Fibroblast of lung (primary cell): ENCODE measurements around the gene NPHP4. TPM values are rescaled to one million over a fixed set of nuclear protein-coding genes. Genes with fewer than 3 reads are reported as not detected.

Experiments
- DNase-seq, 2 donors: peaks; one replicate each; pipeline versions ENCODE4 v3.0.0 to v3.0.0-alpha.2; 2010; ENCODE audit warnings: low read depth in 2 of 2
- H2AFZ ChIP-seq: 2 replicates; pipeline ENCODE4 v1.5.1; 2012; ENCODE audit warnings: low read length, control low read depth, inconsistent platforms
- H3K27ac ChIP-seq: 2 replicates; pipeline ENCODE4 v1.5.1; 2011; ENCODE audit warnings: low read length, control low read depth; ENCODE audit not compliant: insufficient read depth
- H3K27me3 ChIP-seq: 2 replicates; pipeline ENCODE4 v1.5.1; 2011; ENCODE audit warnings: mild to moderate bottlenecking, low read length; ENCODE audit not compliant: control insufficient read depth, insufficient read depth
- H3K36me3 ChIP-seq: 2 replicates; pipeline ENCODE4 v1.5.1; 2011; ENCODE audit warnings: low read length; ENCODE audit not compliant: control insufficient read depth, insufficient read depth
- H3K4me1 ChIP-seq: 2 replicates; pipeline ENCODE4 v1.5.1; 2011; ENCODE audit warnings: low read length; ENCODE audit not compliant: control insufficient read depth, insufficient read depth; ENCODE audit errors: extremely low read depth
- H3K4me2 ChIP-seq: 2 replicates; pipeline ENCODE4 v1.5.1; 2011; ENCODE audit warnings: low read length, control low read depth; ENCODE audit not compliant: insufficient read depth; ENCODE audit errors: extremely low read depth
- H3K4me3 ChIP-seq, 4 experiments: fragments of 200-600 bp in 1 of 4; sonication (generic) in 1 of 4; replicated peaks in 1 of 4; 2 replicates each; pipeline ENCODE4 v1.5.1; 2011 to 2016; ENCODE audit warnings: low read length in 4 of 4, low read depth in 3 of 4, mild to moderate bottlenecking in 3 of 4, control low read depth in 2 of 4, inconsistent platforms in 1 of 4, mixed read lengths in 1 of 4; ENCODE audit not compliant: insufficient read depth in 1 of 4; ENCODE audit errors: control extremely low read depth in 1 of 4
- H3K79me2 ChIP-seq: 2 replicates; pipeline ENCODE4 v1.5.1; 2012; ENCODE audit warnings: mild to moderate bottlenecking, low read length, inconsistent platforms; ENCODE audit not compliant: control insufficient read depth, insufficient read depth
- H3K9ac ChIP-seq: 2 replicates; pipeline ENCODE4 v1.5.1; 2011; ENCODE audit warnings: mild to moderate bottlenecking, low read length, control low read depth; ENCODE audit not compliant: insufficient read depth
- H3K9me3 ChIP-seq: 2 replicates; pipeline ENCODE4 v1.5.1; 2012; ENCODE audit warnings: low read depth, low read length; ENCODE audit not compliant: control insufficient read depth, insufficient read depth
- H4K20me1 ChIP-seq: 2 replicates; pipeline ENCODE4 v1.5.1; 2011; ENCODE audit warnings: low read length; ENCODE audit not compliant: control insufficient read depth, insufficient read depth; ENCODE audit errors: extremely low read depth
- CTCF ChIP-seq, 2 donors: IDR thresholded peaks in 1 of 2; conservative IDR thresholded peaks in 1 of 2; 1 replicate in 1 of 2; 2 replicates in 1 of 2; pipeline ENCODE4 v1.5.1; 2011 to 2012; ENCODE audit warnings: low read length in 2 of 2, control low read depth in 1 of 2, inconsistent platforms in 1 of 2, low read depth in 1 of 2, mild to moderate bottlenecking in 1 of 2
- EZH2 ChIP-seq: IDR thresholded peaks from 2 replicates; pipeline ENCODE4 v1.5.1; 2012; ENCODE audit warnings: low read length, control low read depth, mild to moderate bottlenecking; ENCODE audit errors: missing control alignments
- polyA plus RNA-seq, 2 donors: library from polyadenylated mRNA; depleted of rRNA in 1 of 2; stranded (reverse) in 1 of 2; unstranded in 1 of 2; fragments of >200 nt; gene quantifications; 2 replicates each; pipeline ENCODE4 v1.2.1, GENCODE V29; 2011 to 2012; ENCODE audit warnings: missing spikeins in 1 of 2
- total RNA-seq: library from RNA; depleted of rRNA; stranded (reverse); fragments of >200 nt; gene quantifications from 2 replicates; pipeline ENCODE4 v1.2.1, GENCODE V29; 2014

NPHP4 gene
- total and polyA plus RNA-seq, 2 donors (not counting 1 experiment from before 2014, with no cell fraction given): 1.5 to 4.0 TPM

- TF ChIP-seq EZH2: no peak
- no peak for TF ChIP-seq CTCF (conservative IDR thresholded peaks at IDR 0.05 in 1 of 2, IDR thresholded peaks at IDR 0.05 in 1 of 2; ENCODE audit: low read depth in 1 of 2, low read length in 2 of 2)
Observed at GRCh38 chr1:5961601-5962000, 30.6 kb downstream of the NPHP4 start.

GRCh38 chr1:5960336-5960735 lies 31.9 kb downstream of the NPHP4 start:
- Histone ChIP-seq H3K4me1 (no peaks in the 10 kb centered on the region), H3K9ac (no peak overlapping the region)
- DNase-seq: no peak

More at GRCh38 chr1:5961601-5962000, 30.6 kb downstream of the NPHP4 start:
- Histone ChIP-seq H2AFZ (no peak overlapping the region), H3K27ac (no peak overlapping the region), H3K36me3 (no peaks in the 10 kb centered on the region), H3K4me2 (no peak overlapping the region), H3K79me2 (no peaks in the 10 kb centered on the region), H3K9me3 (no peaks in the 10 kb centered on the region), H3K4me3 (no peak overlapping the region), H3K4me1 (no peaks in the 10 kb centered on the region), H3K27me3 (no peaks in the 10 kb centered on the region), H3K9ac (no peak overlapping the region), H4K20me1 (no peaks in the 10 kb centered on the region)
- DNase-seq: no peak

GRCh38 chr1:5959667-5960230 lies 32.5 kb downstream of the NPHP4 start:
- no peak for TF ChIP-seq EZH2
- no peak for TF ChIP-seq CTCF (conservative IDR thresholded peaks at IDR 0.05 in 1 of 2, IDR thresholded peaks at IDR 0.05 in 1 of 2; ENCODE audit: low read depth in 1 of 2, low read length in 2 of 2)
- H2AFZ ChIP-seq: no peak overlapping the region
- no peak overlapping the region for H3K4me3 ChIP-seq

More at GRCh38 chr1:5960336-5960735, 31.9 kb downstream of the NPHP4 start:
- Histone ChIP-seq H4K20me1 (no peaks in the 10 kb centered on the region), H3K9me3 (no peaks in the 10 kb centered on the region), H3K36me3 (no peaks in the 10 kb centered on the region), H3K4me3 (no peak overlapping the region), H3K79me2 (no peaks in the 10 kb centered on the region), H3K27ac (no peak overlapping the region), H3K27me3 (no peaks in the 10 kb centered on the region), H2AFZ (no peak overlapping the region), H3K4me2 (no peak overlapping the region)
- TF ChIP-seq EZH2: no peak
- TF ChIP-seq CTCF (conservative IDR thresholded peaks at IDR 0.05 in 1 of 2, IDR thresholded peaks at IDR 0.05 in 1 of 2; ENCODE audit: low read depth in 1 of 2, low read length in 2 of 2): no peak

More at GRCh38 chr1:5959667-5960230, 32.5 kb downstream of the NPHP4 start:
- Histone ChIP-seq H3K4me2 (no peak overlapping the region), H4K20me1 (no peaks in the 10 kb centered on the region), H3K27ac (no peak overlapping the region), H3K9me3 (no peaks in the 10 kb centered on the region), H3K27me3 (no peaks in the 10 kb centered on the region), H3K4me1 (no peaks in the 10 kb centered on the region), H3K36me3 (no peaks in the 10 kb centered on the region), H3K9ac (no peak overlapping the region), H3K79me2 (no peaks in the 10 kb centered on the region)
- DNase-seq: no peak
